Measurements from ENCODE around the gene TMEM100.

Gene TMEM100

DNA sequence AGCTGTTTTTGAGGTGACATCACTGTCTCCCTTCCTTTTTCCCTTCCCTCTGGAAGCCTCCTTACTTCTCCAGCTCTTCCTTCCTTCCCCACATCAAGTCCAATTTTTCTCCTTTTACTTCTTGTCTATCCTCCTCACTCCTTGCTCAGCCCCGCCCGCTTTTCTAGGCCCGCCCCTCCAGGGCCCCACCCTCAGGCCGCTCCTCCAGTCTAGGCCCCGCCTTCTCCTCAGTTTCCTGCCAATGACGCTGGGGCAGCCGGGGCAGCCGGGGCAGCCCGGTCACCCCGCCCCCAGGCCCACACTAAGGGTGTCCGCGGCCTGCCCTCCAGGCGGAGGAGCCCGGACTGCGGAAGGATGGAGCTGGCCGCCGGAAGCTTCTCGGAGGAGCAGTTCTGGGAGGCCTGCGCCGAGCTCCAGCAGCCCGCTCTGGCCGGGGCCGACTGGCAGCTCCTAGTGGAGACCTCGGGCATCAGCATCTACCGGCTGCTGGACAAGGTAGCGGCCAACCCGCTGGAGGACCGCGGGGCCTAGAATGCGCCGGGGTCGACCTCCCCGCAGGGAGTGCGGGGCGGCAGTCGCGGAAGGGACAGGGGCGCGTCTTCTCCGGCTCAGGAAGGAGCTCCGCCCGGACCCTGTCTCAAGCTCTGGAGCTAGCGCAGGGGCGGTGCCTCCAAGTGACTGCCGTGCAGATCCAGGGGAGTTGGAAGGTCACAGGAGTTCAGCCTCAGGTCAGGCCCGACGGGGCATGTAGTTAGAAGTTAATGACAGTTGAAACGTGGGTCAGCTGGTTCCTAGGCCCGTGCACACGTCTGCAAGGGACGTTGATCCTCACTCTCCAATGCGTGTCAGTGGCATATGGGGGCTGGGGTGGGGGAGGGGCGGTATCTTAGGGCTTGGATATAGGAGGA is 28.3 kb upstream of the TMEM100 start, which contains the start of gene PCTP:
TSS of gene PCTP (plus strand) at position 302 of the 908 bp plus-strand sequence. CDS start at position 355, 53 bp downstream.
- peak within 1 kb of the TSS; percentile 83 for H3K27ac ChIP-seq
- TF ChIP-seq, protein P1, sequence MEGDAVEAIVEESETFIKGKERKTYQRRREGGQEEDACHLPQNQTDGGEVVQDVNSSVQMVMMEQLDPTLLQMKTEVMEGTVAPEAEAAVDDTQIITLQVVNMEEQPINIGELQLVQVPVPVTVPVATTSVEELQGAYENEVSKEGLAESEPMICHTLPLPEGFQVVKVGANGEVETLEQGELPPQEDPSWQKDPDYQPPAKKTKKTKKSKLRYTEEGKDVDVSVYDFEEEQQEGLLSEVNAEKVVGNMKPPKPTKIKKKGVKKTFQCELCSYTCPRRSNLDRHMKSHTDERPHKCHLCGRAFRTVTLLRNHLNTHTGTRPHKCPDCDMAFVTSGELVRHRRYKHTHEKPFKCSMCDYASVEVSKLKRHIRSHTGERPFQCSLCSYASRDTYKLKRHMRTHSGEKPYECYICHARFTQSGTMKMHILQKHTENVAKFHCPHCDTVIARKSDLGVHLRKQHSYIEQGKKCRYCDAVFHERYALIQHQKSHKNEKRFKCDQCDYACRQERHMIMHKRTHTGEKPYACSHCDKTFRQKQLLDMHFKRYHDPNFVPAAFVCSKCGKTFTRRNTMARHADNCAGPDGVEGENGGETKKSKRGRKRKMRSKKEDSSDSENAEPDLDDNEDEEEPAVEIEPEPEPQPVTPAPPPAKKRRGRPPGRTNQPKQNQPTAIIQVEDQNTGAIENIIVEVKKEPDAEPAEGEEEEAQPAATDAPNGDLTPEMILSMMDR (conservative IDR thresholded peaks at IDR 0.05): peak; percentile 64

DNA sequence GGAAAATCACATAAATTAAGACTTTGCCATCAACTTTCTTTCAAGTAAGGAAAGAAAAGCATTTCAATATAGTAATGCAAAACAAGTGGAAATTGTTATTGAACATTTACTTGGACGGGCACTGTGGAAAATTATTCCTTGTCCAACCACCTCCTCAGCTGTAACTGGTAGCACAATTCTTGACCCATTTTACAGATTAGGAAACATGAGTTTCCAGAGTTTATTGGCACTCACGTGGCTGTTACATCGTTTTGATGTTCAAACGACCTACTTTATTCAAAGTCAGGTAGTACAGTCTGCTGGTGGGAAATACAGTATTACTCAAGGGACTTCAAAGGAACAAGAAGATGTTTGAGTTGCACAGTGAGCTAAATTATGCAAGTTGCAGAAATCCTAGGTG is 27.3 kb upstream of the TMEM100 start:
- TF ChIP-seq, protein P1 (conservative IDR thresholded peaks at IDR 0.05): no peak
- no peak overlapping the region for H3K27ac ChIP-seq

DNA sequence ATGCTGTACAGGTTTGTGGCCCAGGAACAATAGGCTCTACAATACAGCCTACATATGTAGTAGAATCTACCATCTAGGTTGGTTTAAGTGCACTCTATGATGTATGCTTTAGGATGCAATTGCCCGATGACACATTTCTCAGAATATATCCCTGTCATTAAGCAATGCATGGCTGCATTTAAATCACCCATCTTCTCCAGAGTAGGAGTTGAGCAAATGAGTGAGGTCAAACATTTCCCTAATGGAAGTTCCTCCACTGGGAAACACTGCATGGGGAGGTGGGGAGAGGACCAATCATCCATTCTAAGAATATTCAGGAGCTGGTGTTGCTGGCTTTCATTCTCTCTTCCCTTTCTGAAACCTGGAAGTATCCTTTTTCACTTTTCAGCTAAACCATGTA is 26.2 kb upstream of the TMEM100 start:
- H3K27ac ChIP-seq: no peak overlapping the region
- TF ChIP-seq, protein P1 (conservative IDR thresholded peaks at IDR 0.05): no peak

DNA sequence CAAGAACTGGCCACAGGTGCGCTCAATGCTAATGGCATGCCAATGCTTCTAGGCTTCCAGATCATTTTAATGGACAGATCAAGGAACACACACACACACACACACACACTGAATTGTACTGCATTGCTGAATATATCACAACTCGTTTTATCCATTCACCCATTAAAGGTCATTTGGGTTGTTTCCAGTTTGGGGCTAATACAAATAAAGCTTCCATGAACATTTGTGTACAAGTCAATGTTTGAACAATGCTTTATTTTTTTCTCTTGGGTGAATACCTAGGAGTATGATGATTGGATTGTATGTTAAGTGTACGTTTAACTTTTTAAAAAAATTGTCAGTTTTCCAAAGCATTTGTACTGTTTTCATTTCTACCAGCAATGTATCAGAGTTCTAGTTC is 24.5 kb upstream of the TMEM100 start:
- TF ChIP-seq, protein P1 (conservative IDR thresholded peaks at IDR 0.05): no peak
- H3K27ac ChIP-seq: no peak overlapping the region

DNA sequence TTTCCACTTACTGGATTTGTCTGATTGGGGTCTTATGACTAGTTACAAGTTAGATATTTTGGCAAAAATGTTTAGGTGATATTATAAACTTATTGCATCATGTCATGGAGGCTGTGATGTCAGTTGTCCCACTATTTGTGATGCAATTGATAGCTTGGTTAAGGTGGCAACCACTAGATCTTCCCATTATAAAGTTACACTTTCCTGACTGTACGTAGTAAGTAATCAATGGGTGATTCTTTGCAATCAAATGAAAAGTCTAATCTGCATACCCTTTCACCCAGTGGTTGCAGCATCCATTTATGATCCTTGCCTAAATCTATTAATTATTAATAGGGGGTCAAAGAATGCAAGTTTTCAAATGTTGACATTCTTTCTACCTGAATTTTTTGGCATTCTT is 23.8 kb upstream of the TMEM100 start:
- no peak overlapping the region for H3K27ac ChIP-seq
- TF ChIP-seq, protein P1 (conservative IDR thresholded peaks at IDR 0.05): no peak

DNA sequence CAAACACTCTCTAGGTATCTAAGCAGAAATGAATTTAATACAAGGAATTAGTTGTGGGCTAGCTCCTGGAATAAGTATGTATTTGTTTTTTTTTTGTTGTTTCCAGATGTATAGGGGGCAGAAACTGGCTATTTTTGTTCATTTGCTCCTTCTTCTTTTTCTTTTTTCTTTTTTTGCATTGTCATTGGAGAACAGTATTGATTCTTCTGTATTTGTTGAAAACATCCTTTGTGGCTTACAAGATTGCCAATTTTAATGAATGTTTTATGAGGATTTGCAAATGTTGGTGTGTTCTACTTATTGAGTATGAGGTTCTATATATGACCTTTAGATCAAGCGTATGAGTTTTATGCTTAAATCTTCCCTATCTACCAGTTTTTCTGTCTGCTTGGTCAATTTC is 22.6 kb upstream of the TMEM100 start:
- TF ChIP-seq, protein P1 (conservative IDR thresholded peaks at IDR 0.05): no peak
- no peak overlapping the region for H3K27ac ChIP-seq

DNA sequence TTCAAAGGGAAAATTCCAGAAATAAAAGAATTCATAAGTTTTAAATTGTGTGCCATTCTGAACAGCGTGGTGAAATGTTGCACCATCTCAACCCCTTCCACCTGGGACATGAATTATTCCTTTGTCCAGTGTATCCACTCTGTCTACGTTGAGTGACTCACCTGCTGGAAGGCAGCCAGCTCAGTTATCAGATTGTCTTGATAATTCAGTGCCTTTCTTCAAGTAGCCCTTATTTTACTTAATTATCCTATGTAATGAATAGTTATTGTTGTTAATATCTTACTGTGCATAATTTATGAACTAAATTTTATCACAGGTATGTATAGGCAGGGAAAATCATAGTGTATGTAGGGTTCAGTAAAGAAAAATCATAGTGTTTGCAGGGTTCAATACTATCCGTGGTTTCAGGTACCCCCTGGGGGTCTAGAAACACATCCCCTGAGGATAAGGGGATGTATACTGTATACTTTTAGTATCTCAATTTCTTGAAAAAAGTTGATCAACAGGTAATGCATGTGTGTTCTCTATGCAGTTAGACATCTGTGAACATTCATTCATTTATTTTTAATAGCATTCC is 20.5 kb upstream of the TMEM100 start:
- TF ChIP-seq, protein P1 (conservative IDR thresholded peaks at IDR 0.05): no peak
- no peak overlapping the region for H3K27ac ChIP-seq
